Activated CD8-positive, alpha-beta memory T cell treated with anti-CD3 and anti-CD28 coated beads for 4 hours (primary cell): Measurements from ENCODE around the gene U2AF1.
"Not testable (repeated sequence)": the region's sequence is repeated elsewhere in the genome, so short reads cannot be mapped to it uniquely, and the experiment has no call there.

Source experiments
- DNase-seq, 2 donors: peaks; one replicate each; pipeline ENCODE4 v3.0.0-alpha.2; 2020; ENCODE audit warnings: low read depth in 2 of 2

U2AF1 gene

GRCh38 chr21:43076643-43077042 is 30.7 kb downstream of the U2AF1 start:
- not testable (repeated sequence) for DNase-seq

- not testable (repeated sequence) for DNase-seq
These were observed 31.2 kb downstream of the U2AF1 start for GRCh38 chr21:43076023-43076637.

- not testable (repeated sequence) for DNase-seq
These were observed 32.0 kb downstream of the U2AF1 start, which contains the start of gene CBS for GRCh38 chr21:43075170-43076022. Gene CBS, minus strand, starts transcription at chr21:43075835. Its CDS starts 3,642 bp downstream, at chr21:43072193.

GRCh38 chr21:43074401-43075169 is 32.8 kb downstream of the U2AF1 start:
- DNase-seq, result not testable (repeated sequence)

GRCh38 chr21:43072742-43073141 is 34.6 kb downstream of the U2AF1 start:
- DNase-seq, result not testable (repeated sequence)

- not testable (repeated sequence) for DNase-seq
These were observed 37.7 kb downstream of the U2AF1 start for GRCh38 chr21:43069682-43070081.

- DNase-seq, result not testable (repeated sequence)
These were observed 39.3 kb downstream of the U2AF1 start for GRCh38 chr21:43068065-43068464.

GRCh38 chr21:43066690-43067089 is 40.7 kb downstream of the U2AF1 start:
- not testable (repeated sequence) for DNase-seq

GRCh38 chr21:43065991-43066390 is 41.4 kb downstream of the U2AF1 start:
- not testable (repeated sequence) for DNase-seq

GRCh38 chr21:43064265-43064917 is 43.0 kb downstream of the U2AF1 start:
- DNase-seq, result not testable (repeated sequence)

- not testable (repeated sequence) for DNase-seq
These were observed 44.3 kb downstream of the U2AF1 start for GRCh38 chr21:43062955-43063664.

GRCh38 chr21:43053112-43053511 is 54.3 kb downstream of the U2AF1 start:
- DNase-seq, result not testable (repeated sequence)

- DNase-seq, result not testable (repeated sequence)
These were observed 61.2 kb downstream of the U2AF1 start for GRCh38 chr21:43045876-43046821.

- DNase-seq, result not testable (repeated sequence)
These were observed 62.0 kb downstream of the U2AF1 start for GRCh38 chr21:43045165-43045875.

- not testable (repeated sequence) for DNase-seq
These were observed 62.8 kb downstream of the U2AF1 start for GRCh38 chr21:43044547-43044946.

GRCh38 chr21:43043291-43043690 is 64.1 kb downstream of the U2AF1 start:
- not testable (repeated sequence) for DNase-seq
